NB4 (cell line): ENCODE measurements around the gene FBXL22.

Source experiments
- CTCF ChIP-seq: IDR thresholded peaks from one replicate; pipeline ENCODE4 v1.5.1; 2012; ENCODE audit warnings: low read depth, low read length
- POLR2A ChIP-seq: IDR thresholded peaks from 2 replicates; pipeline ENCODE4 v1.6.1; 2011; ENCODE audit warnings: mild to moderate bottlenecking; ENCODE audit not compliant: insufficient read length; ENCODE audit errors: extremely low read depth

GRCh38 chr15:63623232-63623969, 26.2 kb downstream of the FBXL22 start:
- TF ChIP-seq POLR2A (no peak), CTCF (no peak)
